ENCODE results near the gene LRRFIP2.
"Not testable (repeated sequence)": the region's sequence is repeated elsewhere in the genome, so short reads cannot be mapped to it uniquely, and the experiment has no call there.

Gene LRRFIP2

DNA sequence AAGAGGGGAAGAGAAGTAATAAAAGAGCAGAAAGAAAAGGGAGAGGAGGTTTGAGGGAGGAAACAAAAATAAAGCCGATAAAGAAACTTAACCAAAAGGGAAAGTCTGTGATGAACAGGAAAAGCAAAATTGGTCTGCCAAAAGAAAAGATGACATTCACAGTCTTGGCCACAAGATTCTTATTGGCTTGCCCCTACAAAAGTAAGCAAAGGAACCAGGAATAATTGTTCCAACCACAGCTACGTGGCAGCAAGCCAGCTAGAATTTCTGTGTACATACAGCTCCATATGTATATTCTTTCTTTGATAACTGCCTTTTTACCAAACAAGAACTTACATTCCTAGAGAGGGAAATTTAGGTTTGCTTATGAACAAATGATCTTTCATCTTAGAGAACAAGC, 101.5 kb downstream of the LRRFIP2 start:
- DNase-seq (ENCODE audit: extremely low read depth in 1 of 2, low read depth in 1 of 2), result no peak

DNA sequence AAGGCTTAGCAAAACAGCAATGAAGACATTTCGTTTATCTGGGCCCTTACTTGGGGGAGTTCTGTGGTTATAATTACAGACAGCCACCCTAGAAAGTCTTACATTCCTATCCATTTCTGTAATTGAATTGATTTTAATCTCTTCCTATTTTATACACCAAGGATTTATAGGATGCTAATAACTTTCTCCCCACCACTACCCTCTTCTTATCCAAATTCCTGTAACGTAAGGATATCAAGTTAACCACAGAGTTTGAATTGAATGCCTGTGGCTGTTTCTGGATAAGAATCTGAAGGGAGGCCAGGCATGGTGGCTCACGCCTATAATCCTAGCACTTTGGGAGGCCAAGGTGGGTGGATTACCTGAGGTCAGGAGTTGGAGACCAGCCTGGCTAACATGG, 102.5 kb downstream of the LRRFIP2 start:
- DNase-seq (ENCODE audit: extremely low read depth in 1 of 2, low read depth in 1 of 2), result no peak

DNA sequence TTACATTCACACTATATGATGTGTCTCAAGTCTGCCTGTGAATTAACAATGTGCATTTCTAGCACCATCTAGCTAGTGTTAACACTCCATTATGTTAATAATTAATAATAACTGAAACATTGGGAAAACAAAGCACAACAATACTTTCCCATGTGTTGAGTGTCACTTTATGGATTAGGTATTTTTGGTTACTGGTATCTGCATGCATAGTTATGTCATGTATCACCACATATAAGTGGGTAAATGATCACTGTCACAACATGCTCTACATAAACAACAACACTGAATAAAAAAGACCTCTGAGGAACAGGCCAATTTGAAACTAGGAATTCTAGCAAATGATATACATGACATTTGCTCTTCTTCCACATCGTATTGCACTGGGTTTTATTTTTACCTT, 106.4 kb downstream of the LRRFIP2 start:
- no peak for DNase-seq (ENCODE audit: extremely low read depth in 1 of 2, low read depth in 1 of 2)

DNA sequence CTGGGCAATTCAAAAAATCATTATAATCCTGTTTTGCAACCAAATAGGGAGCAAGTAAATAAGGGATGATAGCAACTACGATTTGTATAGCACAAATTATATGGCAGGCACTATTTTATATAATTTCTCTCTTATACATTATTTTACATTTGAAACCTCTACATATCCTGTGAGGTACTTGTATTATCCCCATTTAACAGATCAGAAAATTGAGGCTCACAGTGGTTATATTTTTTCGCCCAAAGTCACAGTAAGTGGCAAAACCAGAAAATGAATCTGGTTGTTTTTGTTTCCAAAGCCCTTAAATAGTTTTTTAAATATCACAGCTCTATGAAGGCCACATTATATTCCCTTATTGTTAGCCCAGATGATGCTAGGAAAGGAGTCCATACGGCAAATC, 106.8 kb downstream of the LRRFIP2 start:
- no peak for DNase-seq (ENCODE audit: extremely low read depth in 1 of 2, low read depth in 1 of 2)

DNA sequence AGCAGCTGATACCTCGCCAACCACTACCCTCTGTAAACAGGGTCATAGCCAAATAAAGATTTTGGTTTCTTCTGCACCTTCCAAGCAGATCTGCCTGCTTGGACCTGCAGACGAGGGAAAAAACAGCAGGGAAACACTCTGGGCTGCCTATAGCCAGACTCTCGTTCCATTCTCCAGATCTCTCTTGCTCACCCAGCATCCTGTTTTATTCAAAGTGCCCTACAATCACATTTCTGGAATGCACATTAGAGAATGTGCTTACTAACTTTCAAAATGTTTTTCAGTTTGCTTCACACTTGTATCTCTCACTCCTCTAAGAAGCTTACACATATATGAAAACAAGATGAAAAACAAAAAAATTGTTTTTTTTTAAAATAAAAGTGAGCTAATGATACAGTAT, 109.6 kb downstream of the LRRFIP2 start:
- DNase-seq (ENCODE audit: extremely low read depth in 1 of 2, low read depth in 1 of 2), result no peak

DNA sequence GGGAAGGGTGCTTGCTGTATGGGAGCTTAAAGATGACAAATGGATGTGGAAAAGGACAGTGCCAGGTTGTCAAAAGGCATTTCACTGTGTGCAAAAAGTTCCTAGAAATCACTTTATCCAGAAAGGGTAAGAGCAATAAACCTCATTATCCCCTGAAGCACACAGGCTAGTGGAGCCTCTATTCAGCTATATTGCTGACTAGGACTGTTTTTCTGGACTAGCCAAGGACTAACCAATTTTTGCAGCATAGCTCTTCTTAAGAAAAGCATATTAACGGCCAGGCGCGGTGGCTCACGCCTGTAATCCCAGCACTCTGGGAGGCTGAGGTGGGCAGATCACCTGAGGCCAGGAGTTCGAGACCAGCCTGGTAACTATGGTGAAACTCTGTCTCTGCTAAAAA, 116.3 kb downstream of the LRRFIP2 start:
- DNase-seq (ENCODE audit: extremely low read depth in 1 of 2, low read depth in 1 of 2), result no peak

DNA sequence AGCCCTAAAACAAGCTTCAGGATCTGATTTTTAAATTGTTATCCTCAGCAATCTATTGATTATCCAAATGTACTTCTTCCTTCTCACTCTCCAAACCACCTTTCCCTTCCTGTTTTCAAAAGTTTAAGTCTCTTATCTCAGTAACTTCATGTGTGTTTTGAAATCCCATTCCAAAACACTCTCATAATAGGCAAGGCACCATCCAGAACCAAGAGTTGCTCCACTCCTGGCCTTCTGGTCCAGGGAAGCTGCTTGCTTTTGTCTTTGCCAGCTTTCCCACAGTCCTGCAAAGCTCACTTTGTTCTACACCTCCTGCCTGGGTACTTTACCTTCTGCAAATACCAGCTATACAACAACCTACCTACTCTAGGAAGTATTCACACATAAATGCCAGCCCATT, 117.6 kb downstream of the LRRFIP2 start:
- DNase-seq (ENCODE audit: extremely low read depth in 1 of 2, low read depth in 1 of 2), result no peak

DNA sequence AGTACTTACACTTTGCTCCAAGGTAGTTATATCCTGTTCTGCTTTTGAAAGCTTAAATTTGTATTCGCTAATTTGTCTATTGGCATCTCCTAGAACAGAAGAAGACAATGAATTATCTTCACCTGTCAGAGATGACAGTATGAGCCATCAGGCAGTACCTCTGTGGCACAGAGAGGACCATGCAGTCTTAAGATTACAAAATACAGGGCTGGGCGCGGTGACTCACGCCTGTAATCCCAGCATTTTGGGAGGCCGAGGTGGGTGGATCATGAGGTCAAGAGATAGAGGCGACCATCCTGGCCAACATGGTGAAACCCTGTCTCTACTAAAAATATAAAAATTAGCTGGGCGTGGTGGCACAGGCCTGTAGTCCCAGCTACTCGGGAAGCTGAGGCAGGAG, 119.3 kb downstream of the LRRFIP2 start:
- not testable (repeated sequence) for DNase-seq (ENCODE audit: extremely low read depth in 1 of 2, low read depth in 1 of 2)

DNA sequence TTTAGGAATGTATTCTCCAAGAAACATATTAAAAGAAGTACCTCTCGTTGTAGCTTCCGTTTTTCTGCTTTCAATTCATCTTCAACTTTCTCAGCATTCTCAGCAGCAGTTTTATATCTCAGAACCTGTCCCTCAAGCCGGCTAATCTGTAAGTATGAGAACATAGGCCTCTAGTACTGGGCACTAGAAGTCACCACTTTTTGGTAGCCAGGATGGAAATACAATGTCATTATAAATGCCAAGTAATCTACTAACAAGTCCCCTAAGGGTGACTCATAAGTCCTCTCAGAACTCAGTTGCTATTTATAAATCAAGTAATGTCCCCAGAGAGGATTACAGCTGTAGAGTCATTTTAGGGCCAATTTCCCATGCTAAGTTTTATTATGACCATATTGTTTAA, 120.0 kb downstream of the LRRFIP2 start:
- DNase-seq (ENCODE audit: extremely low read depth in 1 of 2, low read depth in 1 of 2), result no peak

DNA sequence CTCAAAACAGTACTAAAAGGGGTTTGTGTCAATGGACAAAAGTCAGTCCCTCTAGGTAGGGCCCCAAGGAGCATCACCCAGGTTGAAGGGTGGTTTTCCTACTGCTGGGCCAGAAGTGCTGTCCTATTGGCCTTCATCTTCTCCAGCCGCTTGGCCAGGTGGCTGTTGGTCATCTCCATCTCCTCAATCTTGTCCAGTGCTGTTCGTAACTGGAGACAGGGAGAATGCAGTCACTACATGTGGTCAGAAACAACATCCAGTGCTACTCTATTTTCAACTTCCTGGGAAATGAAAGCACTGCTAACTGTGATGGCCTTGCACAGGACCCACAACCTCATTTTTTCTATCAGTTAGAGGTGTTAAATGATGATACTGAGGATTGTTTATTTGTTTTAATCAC, 120.6 kb downstream of the LRRFIP2 start:
- no peak for DNase-seq (ENCODE audit: extremely low read depth in 1 of 2, low read depth in 1 of 2)

DNA sequence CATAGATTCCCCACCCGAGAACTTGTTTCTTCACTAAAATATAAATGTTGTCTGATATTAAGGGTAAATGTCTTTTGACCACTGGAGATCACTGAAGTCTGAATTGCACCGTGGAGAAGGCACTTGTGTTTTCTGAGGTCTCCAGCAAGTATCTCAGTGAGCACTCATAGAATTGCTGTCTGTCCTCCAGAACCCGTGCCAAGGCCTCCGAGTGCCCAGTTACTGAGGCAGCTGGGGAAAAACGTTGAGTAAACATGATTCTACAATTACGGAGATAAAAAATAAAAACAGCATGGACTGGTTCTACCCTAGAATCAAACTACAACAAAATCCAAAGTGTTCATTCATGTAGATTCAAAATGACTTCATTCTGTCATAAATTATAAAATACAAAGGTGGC, 121.0 kb downstream of the LRRFIP2 start:
- DNase-seq (ENCODE audit: extremely low read depth in 1 of 2, low read depth in 1 of 2), result no peak

DNA sequence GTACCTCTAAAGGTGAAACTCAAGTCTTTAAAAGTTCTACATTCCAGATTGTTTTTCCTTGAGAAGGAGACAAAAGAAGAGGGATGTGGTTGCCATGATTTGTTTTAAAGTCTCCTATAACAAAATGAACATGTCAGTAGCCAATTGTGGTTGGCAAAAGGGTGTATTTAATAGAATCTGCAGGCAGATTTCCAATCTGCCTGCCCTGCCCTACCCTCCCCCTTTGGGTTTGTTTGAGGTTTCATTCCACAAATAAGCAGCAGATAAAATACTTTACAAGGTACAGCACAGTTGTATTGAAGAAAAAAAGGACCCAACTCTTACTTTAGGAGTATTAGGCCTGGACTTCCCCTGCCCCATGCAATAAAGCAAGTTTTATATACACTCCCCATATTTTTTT, 121.5 kb downstream of the LRRFIP2 start:
- no peak for DNase-seq (ENCODE audit: extremely low read depth in 1 of 2, low read depth in 1 of 2)

DNA sequence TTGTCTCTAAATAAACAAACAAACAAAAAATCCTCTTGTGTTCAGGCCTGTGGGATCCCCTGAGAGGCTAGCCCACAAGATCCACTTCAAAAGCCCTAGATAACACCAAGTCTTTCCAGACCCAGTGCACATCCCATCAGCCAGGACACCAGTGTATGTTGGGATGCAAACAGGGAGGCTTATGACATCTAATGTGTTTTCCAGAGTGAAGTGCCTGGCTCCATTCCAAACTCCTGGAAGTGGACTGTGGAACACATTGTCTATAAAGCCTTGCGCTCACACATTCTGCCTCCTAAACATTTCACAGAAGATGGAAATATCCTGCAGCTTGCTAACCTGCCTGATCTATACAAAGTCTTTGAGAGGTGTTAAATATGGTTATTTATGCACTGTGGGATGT, 124.1 kb downstream of the LRRFIP2 start:
- no peak for DNase-seq (ENCODE audit: extremely low read depth in 1 of 2, low read depth in 1 of 2)

DNA sequence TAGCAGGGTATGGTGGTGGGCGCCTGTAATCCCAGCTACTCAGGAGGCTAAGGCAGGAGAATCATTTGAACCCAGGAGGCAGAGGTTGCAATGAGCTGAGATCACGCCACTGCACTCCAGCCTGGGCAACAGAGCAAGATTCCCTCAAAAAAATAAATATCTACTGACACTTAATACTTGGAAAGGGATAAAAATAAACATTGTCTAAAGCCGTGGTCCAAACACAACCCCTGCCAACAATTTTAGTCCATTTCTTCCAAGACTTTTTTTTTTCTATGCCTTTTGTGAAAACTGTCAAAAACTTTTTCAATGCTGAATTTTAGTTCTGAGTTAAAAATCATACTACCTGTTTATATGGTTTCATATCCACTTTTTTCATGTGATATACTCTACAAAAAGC, 131.7 kb downstream of the LRRFIP2 start:
- not testable (repeated sequence) for DNase-seq (ENCODE audit: extremely low read depth in 1 of 2, low read depth in 1 of 2)

DNA sequence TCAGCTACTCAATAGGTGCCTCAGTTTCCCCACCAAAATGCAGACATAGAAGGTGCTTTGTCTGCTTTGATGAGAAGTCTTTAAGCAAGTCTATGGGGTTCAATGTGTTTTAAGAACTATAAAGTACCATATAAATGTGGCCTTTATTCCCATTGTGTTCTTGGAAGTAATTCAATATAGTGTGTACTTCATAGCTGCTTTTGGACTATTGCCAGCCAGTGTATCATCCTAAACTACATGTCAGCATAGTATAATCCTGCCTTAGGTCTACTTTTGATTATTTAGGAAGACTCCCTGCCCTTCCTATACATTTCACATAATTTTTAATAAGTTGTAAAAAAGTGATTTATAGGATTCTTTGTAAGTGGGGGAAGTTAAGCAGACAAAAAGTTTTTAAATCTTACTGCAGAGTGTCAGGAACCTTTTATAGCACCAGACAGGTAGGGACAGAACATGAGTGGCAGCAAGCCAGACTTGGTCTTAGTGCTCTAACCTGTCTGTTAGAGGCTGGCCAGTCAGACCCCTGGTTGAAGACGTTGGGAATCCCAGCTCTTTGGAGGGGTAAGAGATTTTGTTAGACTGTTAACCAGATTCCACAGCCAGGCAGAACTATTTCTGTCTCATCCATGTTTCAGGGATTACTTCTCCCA, 132.7 kb downstream of the LRRFIP2 start:
- DNase-seq (ENCODE audit: extremely low read depth in 1 of 2, low read depth in 1 of 2), result no peak

DNA sequence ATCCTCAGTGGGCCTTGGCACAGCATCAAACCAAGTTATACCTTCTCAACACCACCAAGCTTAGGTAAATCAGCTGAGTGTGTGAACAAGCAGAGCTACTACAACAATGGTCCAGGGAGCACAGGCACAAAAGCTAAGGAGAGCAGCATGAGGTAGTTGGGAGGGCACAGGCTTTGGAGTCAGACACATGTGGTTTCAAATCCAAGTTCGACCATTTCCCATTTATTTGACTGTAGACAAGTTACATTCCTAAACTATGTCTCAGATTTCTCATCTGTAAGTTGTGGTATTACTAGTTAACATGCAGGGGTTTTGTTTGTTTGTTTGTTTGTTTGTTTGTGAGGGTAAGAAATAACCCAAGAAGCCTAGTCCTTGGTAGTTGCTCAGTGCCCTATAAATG, 134.2 kb downstream of the LRRFIP2 start:
- no peak for DNase-seq (ENCODE audit: extremely low read depth in 1 of 2, low read depth in 1 of 2)

DNA sequence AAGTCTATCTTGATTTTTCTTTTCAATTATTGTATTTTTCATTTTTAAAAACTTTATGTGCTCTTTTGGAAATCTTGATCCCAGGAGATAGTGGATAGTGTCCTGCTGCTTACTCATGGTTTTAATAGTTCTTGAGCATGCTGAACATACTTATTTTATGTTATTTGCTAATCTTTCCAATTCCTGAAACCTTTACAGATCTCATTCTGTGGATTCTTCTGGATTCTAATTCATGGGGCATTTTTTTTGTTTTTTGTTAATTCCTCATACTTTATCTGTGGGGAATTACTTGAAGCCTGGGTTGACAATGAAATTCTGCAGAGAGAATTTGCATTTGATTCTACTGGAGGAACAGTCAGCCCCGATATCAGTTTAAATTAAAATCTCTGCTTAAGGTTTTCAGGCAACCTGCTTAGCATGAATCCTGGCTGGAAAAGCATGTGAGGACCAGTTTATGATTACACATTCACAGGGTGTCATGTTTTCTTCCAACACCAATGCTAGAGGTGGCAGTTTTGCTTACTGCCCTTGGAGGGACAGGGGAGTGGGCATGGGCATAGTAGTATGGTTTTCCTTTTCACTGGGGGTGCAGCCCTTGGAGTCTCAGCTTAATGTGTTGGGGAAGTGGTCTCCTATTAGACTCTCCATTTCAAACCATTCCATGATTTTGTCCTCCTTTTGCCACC, 135.1 kb downstream of the LRRFIP2 start:
- DNase-seq (ENCODE audit: extremely low read depth in 1 of 2, low read depth in 1 of 2), result no peak

DNA sequence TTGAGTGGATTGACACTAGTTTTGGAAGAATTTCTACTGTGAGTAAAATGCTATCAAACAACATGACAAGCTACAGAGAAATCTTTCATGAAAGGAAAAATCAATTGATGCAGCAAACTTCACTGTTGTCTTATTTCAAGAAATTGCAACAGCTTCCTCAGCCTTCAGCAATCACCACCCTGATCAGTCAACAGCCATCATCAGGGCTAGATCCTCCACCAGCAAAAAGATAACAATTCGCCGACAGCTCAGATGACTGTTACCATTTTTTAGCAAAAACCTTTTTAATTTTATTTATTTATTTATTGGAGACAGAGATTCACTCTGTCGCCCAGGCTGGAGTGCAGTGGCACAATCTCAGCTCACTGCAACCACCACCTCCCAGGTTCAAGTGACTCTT, 137.0 kb downstream of the LRRFIP2 start:
- DNase-seq (ENCODE audit: extremely low read depth in 1 of 2, low read depth in 1 of 2), result no peak

DNA sequence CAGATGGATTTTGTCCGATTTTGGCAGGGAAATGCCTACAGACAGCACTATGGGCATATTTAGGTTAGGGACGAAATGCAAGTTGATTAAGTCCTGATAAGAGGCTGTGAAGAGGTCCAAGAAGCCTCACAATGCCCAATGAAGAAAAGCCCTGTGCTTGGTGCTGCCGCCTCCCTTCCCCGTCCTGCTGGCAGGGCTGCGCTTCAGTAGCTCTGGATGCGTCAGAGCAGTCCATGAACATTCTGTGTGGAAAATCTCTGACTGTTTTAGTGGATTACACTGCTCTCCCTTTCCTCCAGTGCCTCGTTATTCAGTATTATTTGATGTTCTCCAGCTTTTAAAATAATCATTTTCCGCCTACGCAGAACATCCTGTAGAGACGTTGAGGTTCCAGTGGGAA, 141.4 kb downstream of the LRRFIP2 start:
- DNase-seq (ENCODE audit: extremely low read depth in 1 of 2, low read depth in 1 of 2), result no peak

DNA sequence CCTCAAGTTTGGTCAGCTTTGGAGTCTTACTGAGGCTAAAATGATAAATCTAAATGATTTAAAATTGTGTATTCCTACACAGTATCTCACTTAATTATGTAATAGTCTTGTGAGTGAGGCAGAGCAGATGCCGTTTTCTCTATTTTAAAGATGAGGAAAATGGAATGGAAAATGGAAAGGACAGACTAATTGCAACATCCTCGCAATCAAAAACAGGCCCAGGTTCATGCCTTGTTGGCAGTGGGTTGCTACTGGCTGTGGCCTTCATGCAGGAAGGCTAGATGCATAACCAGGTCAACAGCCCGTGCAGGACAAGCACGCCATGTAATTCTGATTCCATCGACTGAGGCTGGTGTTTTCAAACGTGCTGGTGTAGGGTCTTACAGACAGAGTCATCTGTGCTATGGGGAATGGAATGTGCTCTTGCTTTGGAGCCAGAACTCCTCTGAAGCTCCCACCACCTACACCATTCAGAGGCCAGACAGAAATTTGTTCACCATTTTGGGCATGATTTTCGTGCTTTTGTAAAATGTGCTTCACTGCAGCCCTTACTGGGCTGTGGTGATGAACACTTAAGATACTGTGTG, 143.2 kb downstream of the LRRFIP2 start:
- no peak for DNase-seq (ENCODE audit: extremely low read depth in 1 of 2, low read depth in 1 of 2)

DNA sequence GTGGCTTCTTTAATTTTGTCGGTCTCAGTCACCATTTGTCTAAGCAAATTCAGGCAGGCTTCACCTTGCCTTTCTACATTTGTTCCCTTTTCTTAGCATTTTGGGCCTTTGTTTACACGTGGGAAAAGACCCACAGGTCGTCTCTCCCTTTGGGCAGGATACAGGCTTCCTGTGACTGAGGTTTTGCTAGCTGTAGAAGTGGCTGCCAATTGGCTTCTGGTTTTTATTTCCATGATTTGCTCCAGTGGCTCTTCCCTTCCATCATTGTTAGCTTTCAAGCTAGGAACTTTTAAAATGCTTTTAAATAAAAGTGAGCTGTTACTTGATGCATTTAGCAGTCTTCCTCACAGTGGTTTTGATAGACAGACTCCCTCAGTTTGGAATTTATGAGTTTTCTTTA, 143.8 kb downstream of the LRRFIP2 start:
- DNase-seq (ENCODE audit: extremely low read depth in 1 of 2, low read depth in 1 of 2), result no peak

DNA sequence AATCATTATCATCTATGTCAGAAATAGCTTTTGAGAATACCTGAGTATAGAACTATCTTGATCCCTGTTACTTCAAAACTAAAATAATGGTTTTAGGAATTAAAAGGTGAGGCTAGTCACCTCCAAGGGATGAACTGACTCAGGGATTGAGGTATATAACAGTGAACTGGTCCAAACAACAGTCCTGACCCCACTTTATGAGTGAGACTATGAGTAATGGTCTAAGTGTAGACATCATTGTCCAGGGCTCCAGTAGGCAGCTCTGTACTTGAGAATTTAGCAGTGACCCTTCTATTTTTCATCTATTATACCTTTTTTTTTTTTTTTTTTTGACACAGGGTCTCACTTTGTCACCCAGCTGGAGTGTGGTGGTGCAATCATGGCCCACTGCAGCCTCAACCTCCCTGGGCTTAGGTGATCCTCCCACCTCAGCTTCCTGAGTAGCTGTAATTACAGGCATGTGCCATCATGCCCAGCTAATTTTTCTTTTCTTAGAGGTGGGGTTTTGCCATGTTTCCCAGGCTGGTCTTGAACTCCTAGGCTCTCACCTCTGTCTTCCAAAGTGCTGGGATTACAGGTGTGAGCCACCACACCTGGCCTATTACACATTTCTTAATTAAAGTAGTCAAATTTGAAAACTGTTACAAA, 144.7 kb downstream of the LRRFIP2 start:
- DNase-seq (ENCODE audit: extremely low read depth in 1 of 2, low read depth in 1 of 2), result no peak

Measured in stimulated activated CD8-positive, alpha-beta memory T cell treated with anti-CD3 and anti-CD28 coated beads, Interleukin-7, amount 100 ng/mL, for 48 hours (primary cell).